T-helper 2 cell treated with Interferon-gamma antibody and Interleukin-4, amounts not matched to agents 100 ng/mL and 5 ng/mL, for 36 hours (primary cell): ENCODE measurements around the gene SLC22A6. TPM values are rescaled to one million over a fixed set of nuclear protein-coding genes. Genes with fewer than 3 reads are reported as not detected.
"Not testable (repeated sequence)": the region's sequence is repeated elsewhere in the genome, so short reads cannot be mapped to it uniquely, and the experiment has no call there.

Experiments
- intact Hi-C: fragments of 100-400 bp; cut with micrococcal nuclease; formaldehyde crosslinking; loops from one replicate; pipeline ENCODE4 v1.15.1; 2023
- total RNA-seq: library from RNA; stranded (reverse); gene quantifications from 2 replicates; pipeline ENCODE4 v1.2.3, GENCODE V29; 2022

SLC22A6 gene
- total RNA-seq, 1 donor from 2014 or later = not detected

DNA sequence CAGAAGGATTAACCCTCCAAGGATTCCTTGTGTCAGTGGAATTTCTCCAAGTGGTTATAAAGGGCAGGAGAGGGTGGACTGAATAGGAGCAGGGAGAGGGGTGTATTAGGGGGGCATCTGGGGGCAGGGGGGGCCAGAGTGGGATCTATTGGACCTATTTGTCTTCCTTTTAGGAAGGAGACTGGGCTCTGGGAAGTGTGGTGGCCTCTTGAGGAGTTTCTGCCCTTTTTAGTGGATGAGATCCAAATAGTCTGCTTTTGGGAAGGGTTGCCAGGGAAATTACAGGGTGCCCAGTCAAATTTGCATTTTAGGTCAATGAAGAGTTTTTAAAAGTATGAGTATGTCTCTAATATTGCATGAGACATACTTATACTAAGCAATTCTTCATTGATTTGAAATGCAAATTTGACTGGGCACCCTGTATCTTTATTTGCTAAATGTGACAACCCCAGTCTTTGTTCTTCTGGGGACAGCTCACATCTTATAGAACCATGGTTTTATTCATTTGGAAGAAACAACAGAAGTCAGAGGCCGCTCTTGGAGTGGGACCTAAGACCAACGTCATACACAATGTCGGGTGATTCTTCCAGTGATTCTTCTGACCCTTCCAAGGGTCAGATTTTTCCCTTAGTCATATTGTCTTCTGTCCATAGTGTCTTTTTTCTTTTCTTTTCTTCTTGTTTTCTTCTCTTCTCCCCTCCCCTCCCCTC, 429 bp upstream of the SLC22A6 start:
- intact Hi-C loops = no loop called here

- intact Hi-C loops = no loop called here
Measured at GRCh38 chr11:62983536-62984199, 1.1 kb downstream of the SLC22A6 start.

DNA sequence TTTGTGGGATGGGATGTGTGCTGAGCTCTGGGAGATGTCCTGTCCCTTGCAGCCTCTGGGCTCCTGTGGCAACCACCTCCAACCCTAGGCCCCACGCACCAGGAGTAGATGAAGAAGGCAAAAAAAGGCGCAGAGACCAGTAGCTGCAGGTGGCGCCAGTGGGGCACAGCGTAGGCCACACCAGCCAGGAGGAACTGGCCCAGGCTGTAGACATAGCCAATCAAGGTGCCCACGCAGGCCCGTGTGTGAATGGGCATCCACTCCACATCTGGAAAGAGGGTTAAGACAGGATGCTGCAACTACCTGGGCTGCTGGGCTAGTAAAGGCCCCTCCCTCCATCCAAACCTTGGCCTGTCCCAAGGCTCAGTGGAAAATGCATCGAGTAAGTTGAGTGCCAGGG, 3.0 kb downstream of the SLC22A6 start:
- intact Hi-C loops = no loop called here

GRCh38 chr11:62980133-62980760, 4.5 kb downstream of the SLC22A6 start:
- intact Hi-C loops = no loop called here

DNA sequence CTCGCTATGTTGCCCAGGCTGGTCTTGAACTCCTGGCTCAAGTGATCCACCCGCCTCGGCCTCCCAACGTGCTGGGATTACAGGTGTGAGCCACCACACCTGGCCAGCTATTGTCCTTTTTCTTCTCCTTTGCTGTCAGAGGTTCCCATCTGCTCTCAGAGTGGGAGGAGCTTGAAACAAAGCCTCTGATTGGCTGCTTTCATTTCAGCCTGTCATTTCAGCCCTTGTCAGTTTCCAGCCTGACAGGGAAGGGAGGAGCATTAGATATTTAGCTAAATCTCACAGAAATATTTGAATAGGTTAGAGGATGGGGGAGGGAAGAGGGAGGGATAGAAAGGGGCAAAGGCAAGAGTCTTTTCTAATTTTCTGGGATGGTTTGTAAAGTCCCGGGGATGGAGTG, 8.7 kb downstream of the SLC22A6 start:
- intact Hi-C loops = no loop called here

GRCh38 chr11:62974848-62975522, 9.8 kb downstream of the SLC22A6 start:
- intact Hi-C loops = no loop called here

DNA sequence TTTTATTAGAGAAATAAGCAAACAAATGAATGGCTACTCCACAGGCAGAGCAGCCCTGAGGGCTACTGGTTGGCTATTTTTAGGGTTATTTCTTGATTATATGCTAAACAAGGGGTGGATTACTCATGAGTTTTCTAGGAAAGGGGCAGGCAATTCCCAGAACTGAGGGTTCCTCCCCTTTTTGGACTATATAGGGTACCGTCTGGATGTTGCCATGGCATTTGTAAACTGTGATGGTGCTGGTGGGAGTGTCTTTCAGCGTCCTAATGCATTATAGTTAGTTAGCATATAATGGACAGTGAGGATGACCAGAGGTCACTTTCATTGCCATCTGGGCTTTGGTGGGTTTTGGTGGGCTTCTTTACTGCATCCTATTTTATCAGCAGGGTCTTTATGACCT, 19.2 kb downstream of the SLC22A6 start:
- intact Hi-C loops = no loop called here

DNA sequence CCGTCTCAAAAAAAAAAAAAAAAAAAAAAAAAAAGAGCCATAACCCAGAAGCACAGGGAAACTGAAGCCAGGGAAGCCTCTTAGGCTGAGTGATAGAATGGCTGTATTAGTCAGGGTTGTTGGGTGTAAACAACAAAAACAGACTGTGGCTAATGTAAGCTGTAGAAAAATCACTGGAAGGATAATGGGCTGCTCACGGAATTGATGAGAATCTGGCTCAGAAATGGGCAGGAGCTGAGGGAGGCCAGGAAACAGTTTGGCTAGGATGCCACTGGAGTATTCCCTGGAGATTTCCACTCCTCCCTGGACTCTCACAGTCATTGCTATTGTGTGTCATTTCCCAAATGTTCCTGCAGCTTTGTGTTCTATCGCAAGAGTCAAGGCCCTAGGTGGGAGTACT, 22.4 kb downstream of the SLC22A6 start:
- intact Hi-C loops = no loop called here

GRCh38 chr11:62961017-62961570, 23.7 kb downstream of the SLC22A6 start:
- intact Hi-C loops = no loop called here

DNA sequence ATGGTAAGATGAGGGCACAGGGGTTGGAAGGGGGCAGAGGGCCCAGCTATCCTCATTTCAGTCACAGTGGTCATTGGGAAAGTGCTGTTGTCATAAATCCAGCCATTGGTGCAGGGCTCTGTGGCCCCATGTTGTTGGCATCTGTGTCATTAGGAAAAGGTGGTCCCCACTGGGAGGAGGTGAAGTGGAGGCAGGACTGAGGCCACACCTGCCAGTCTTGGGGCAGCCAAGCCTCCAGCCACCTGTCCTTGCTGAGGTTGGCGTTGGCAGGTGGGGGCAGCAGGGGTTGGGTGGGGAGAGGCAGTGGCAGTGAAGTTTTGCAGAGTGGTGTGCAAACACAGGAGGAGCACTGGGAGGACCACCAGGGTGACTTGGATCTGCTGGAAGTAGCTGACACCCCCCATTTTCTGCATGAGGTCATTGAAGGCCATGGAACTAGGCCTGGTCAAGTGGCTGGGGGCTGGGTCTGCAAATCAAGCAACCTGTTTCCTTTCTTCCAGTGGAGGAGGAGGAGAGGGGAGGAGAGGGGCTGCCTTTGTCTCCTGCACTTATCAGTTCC, 25.3 kb downstream of the SLC22A6 start:
- intact Hi-C loops = no loop called here

DNA sequence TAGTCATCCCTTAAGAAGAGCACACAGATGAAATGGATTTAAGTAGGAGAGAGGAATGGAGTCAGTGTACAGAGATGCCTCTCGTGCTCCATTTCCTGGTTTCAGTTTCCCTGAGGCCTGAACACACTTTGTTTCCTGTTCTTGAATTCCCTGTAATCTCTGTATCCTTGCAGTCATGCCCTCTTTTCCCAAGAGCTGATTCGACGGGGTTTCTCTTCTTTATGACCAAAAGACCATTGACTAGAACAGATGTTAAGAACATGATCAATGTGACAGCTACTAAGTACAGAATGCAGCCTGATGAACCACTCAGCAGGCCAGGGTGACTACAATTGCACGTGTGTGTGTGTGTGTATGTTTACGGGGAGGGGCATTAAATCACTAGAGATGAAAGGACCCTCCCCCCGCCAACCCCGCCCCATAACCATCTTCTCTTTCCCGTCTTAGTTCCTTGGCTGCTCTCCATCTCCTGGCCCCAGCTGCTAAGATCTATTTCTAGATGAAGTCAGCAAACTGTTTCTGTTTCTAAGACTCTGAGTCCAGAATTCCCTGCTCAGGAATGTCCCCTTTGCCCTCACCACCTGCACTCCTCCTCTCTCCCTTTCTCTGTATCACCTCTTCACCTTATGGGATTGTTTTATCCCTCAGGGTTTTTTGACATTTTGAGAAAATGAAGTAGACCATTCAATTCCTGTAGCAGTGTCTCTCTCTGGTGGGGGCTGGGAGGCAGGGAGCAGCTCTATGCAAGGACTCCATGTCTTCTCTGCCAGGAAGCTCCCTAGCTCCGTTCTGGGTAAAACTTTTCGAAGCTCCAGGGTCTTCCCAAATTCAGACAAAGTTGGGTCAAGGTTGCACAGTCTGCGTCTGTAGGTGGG, 26.0 kb downstream of the SLC22A6 start:
- intact Hi-C loops = no loop called here

GRCh38 chr11:62957147-62957546, 27.6 kb downstream of the SLC22A6 start:
- intact Hi-C loops = no loop called here

DNA sequence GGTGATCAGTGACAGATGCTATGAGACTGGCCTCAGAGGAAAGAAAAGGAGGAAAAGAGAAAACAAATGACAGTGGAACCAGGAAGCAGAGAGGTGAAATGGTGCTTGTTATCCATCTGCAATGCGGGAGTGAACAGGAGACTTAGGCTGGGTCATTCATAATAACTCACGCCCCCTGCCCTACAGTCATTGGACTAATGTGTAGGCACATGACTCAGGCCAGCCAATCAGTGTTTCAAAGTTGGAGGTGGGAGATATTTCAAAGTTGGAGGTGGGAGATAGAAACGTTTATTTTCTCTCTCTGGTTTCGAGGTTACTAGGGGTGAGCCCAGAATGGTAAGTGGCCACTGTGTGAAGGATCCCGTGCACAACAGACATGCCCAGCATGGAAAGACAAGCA, 30.3 kb downstream of the SLC22A6 start:
- intact Hi-C loops = no loop called here

GRCh38 chr11:62953811-62954210, 31.0 kb downstream of the SLC22A6 start:
- intact Hi-C loops = no loop called here

DNA sequence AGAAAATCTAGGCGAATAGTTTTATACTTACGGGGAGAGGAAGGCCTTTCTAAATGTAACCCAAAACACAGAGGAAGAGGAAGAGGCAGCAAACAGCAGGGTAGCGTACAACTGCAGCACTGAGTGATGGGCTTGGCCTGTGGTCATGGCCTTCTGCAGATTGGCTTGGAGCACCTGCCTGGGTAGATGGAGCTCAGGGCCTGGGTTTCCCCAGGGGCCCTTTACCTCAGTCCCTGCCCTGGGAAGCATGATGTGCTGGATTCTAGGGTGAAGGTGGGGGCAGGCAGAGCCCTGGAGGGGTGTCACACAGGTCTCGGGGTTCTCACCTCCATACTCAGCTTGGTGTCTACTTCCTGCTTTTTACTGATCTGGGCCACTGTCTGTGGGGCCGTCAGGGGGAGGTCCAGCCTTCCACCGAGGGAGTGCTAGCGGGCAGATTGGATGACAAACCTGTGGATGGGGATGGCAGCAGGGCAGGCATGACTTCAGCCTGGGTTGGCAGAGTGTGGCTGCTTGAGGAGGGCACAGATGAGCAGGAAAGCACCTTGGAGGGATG, 35.9 kb downstream of the SLC22A6 start:
- intact Hi-C loops = no loop called here

- intact Hi-C loops = not testable (repeated sequence)
Measured at GRCh38 chr11:62945538-62945937, 39.2 kb downstream of the SLC22A6 start.

- intact Hi-C loops = not testable (repeated sequence)
Measured at GRCh38 chr11:62937528-62937927, 47.2 kb downstream of the SLC22A6 start.

DNA sequence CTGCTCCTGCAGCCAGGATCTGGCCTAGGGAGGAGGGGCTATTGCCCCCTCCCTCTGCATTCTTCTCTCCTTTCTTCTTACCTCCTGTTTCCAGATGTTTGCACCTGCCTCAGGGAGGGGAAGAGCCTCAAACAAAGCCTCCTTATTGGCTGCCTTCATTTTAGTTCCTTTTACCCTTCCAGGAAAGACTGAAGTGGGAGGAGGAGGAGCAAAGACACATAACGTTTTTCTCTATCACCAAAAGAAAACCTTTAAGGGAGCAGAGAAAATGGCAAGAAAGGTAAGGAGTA, 50.3 kb downstream of the SLC22A6 start:
- intact Hi-C loops = no loop called here

DNA sequence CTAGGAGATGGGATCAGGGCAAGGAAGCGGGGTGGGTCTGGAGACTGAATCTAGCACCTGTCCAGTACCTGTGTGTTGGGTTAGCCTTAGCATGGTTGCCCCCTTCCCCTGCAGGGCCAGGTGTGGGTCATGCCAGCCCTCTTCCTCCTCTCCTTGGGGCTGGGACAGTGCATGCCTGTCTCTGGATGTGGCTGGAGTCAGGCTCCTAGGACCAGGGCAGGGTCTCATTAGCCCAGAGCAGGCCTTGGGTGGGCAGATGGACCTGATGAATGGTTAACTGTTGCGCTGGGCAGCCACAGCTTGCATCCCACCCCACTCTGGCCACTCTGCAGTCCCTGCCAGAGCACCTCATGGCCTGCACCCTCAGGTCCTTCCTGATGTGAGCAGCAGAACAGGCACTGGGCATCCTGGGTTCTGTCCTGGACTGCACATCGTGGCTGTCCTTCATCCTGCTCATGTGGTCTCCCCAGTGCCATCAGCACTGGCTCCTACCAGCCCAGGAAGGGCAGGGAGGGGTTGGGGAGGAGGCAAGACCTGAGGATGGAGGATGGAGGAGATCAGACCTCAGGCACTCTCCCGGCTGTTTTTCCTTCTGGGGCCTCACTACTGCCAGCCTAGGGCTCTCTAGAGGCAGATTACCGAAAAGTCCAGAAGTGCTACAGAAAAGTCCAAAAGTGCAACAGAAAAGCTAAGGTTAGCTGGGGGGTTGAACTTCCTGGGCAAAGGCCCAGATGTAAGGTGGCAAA, 50.8 kb downstream of the SLC22A6 start:
- intact Hi-C loops = no loop called here

GRCh38 chr11:62933285-62933684, 51.5 kb downstream of the SLC22A6 start:
- intact Hi-C loops = no loop called here
